Measurements from ENCODE around the gene CCL17. TPM values are rescaled to one million over a fixed set of nuclear protein-coding genes. Genes with fewer than 3 reads are reported as not detected.

CCL17 gene
- total and polyA plus RNA-seq, 7 donors, result 0.20 TPM; not detected in 6

DNA sequence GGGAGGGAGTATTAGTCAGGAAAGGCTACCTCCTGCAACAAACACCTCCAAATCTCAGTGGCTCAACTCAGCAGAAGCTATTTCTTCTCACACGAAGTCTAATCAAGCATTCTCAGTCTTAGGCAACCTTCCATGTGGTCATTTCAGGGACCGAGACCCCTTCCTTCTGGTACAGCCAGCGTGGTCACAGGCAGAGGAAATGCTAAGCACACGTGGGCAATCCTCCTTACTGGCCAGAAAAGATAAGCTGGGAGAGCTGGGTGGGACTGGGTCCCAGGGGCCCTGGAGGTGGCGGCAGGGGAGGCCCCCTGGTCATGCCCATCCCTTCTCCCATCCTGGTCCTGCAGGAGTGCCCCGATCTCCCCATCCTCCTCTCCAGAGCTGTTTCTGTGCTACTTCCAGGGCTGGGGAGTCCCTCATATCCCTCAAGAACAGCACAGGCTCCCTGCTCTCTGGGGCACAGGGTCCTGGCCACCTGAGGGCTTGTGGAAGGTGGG lies 38.0 kb upstream of the CCL17 start:
- Histone ChIP-seq H3K27me3 (ENCODE audit: insufficient read depth in 3 of 3, low read length in 2 of 3) (peaks cover 0 to 7% (median 0%) of the 10 kb centered on the region in 3 donors), H3K4me1 (no peaks in the 10 kb centered on the region), H3K9me3 (no peaks in the 10 kb centered on the region), H3K4me3 (no peak overlapping the region), H3K36me3 (ENCODE audit: insufficient read depth in 1 of 2, low read depth in 1 of 2) (no peaks in the 10 kb centered on the region), H3K27ac (no peak overlapping the region)
- DNase-seq, result no peak
- peak in 1 of 4 donors; percentile 35 for ATAC-seq
- 53 to 65% (median 58%) methylated on average over 6 of the region's 6 CpGs for WGBS, 3 donors
- TF ChIP-seq, protein P1, sequence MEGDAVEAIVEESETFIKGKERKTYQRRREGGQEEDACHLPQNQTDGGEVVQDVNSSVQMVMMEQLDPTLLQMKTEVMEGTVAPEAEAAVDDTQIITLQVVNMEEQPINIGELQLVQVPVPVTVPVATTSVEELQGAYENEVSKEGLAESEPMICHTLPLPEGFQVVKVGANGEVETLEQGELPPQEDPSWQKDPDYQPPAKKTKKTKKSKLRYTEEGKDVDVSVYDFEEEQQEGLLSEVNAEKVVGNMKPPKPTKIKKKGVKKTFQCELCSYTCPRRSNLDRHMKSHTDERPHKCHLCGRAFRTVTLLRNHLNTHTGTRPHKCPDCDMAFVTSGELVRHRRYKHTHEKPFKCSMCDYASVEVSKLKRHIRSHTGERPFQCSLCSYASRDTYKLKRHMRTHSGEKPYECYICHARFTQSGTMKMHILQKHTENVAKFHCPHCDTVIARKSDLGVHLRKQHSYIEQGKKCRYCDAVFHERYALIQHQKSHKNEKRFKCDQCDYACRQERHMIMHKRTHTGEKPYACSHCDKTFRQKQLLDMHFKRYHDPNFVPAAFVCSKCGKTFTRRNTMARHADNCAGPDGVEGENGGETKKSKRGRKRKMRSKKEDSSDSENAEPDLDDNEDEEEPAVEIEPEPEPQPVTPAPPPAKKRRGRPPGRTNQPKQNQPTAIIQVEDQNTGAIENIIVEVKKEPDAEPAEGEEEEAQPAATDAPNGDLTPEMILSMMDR (IDR thresholded peaks at IDR 0.05), result no peak
- intact Hi-C loops (cut with DNase I), result no loop called here

DNA sequence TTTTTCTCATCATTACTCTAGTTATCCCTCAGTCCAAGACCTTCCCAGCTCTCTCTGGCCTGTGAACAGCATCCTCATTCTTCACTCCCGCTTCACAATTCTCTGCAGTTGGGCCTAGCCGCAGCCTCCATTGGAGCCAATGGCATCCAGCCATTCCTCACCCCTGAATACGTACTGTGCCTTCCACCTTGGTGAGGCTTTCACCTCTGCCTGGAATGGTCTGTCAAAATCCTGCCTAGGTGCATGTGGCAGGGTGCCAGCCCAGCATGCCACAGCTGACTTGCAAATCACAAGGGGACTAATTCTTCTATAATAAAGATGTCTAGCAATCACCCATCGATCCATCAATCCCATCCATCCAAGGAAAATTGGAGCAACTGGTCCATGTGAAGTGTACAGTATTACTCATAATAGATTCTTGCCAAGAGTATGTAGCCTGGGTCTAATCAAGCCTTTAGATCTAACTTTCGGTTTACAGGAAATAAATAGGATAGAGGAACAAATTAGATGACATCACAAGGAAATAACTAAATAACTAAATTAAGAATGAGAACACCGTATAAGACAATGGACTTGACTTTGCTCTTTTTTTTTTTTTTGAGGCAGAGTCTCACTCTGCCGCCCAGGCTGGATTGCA lies 37.3 kb upstream of the CCL17 start:
- intact Hi-C loops (cut with DNase I), result no loop called here
- peak overlapping the region; percentile 36 for H3K27ac ChIP-seq

DNA sequence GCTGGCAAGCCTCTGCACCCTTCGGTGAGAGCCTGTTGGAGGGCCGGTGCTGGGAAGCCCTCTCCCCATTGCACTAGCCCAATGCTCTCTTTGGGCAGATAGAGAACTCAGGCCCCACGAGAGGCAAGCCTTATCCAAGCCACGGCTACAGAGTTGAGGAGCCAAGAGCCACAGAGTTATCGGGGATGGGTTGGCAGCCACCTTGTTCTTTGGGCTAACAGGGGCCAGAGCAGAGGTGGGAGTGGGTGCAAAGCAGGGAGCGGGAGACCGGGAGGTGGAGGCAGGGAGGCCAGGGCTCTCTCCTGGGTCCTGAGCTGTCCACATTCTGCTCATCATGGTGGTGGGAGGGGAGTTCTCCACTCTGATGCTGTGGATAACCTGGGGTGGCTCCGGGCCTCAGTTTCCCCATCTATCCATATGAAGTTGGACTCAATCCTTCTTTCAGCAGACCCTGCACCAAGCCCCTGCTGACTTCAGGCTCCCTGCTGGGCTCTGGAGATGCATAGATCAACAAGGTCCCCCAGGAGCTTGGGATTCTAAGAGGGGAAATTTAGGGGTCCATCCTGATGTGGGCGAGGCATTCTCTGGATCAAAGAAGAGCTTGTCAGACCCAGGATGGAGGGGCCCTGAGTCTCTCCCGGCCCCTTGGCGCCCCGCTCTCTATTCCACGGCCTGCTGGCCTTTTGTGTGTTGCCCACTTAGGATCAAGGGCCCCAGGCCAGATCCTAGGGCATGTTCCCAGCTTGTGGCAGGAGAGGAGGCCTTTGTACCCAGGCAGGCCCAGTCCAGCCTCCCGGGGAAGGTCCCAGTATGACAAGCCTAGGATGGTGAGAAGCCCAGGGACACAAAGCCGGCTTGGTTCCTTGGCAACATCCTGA lies 32.8 kb upstream of the CCL17 start:
- 64 to 73% (median 66%) methylated on average over 15 of the region's 15 CpGs for WGBS, 3 donors
- intact Hi-C loops (cut with DNase I), result no loop called here

More for the DNA sequence above, 37.3 kb upstream of the CCL17 start:
- Histone ChIP-seq H3K4me1 (no peaks in the 10 kb centered on the region), H3K9me3 (no peaks in the 10 kb centered on the region), H3K36me3 (ENCODE audit: insufficient read depth in 1 of 2, low read depth in 1 of 2) (no peaks in the 10 kb centered on the region), H3K4me3 (no peak overlapping the region), H3K27me3 (ENCODE audit: insufficient read depth in 3 of 3, low read length in 2 of 3) (peaks cover 0 to 7% (median 2%) of the 10 kb centered on the region in 3 donors)
- WGBS, 3 donors, result 62 to 66% (median 62%) methylated on average over 7 of the region's 7 CpGs
- peak in 3 of 4 donors; percentile 37 to 50 (median 44) for ATAC-seq
- no peak for DNase-seq
- TF ChIP-seq, protein P1 (IDR thresholded peaks at IDR 0.05), result no peak

DNA sequence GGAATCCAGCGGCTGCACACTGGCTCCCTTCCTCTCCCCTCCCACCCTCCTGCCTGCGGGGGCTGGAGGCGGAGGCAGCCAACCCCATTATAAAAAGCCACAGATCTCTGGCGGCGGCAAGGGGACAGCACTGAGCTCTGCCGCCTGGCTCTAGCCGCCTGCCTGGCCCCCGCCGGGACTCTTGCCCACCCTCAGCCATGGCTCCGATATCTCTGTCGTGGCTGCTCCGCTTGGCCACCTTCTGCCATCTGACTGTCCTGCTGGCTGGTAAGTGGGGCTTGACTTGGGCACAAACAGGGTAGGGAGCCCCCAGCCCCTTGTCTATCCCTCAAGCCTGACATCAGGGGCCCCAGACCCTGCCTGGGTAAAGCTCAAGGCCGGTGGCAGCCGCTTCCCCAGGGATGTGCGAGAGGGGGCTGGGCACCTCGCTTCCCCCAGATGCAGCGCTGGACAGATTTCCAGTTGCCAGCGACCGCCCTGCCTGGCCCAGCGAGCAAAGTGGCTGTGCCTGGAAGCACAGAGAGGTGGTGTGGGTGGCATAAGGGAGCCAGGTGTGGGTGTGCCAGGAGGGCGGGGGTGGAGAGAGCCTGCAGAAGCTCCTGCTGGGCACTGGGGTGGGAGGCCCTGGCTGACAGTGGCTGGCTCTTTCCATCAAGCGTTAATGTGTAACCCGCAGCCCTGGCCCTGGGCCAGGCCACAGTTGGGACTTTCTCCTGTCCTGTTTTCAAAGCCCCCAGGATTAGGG lies 32.0 kb upstream of the CCL17 start, which contains the start of gene CX3CL1:
Gene CX3CL1, plus strand, starts transcription at position 119 of the 745 bp plus-strand sequence. Its CDS starts 79 bp downstream, at position 198.
- no peaks in the 10 kb centered on the region for H3K4me1 ChIP-seq
- DNase-seq (peak in 1 of 2 donors; percentile 42), ATAC-seq (peak; percentile 43 to 70 (median 53))
- H3K27me3 ChIP-seq (ENCODE audit: insufficient read depth in 3 of 3, low read length in 2 of 3), result peaks cover 0 to 11% (median 5%) of the 10 kb centered on the region in 3 donors
- no peaks in the 10 kb centered on the region for H3K36me3 ChIP-seq (ENCODE audit: insufficient read depth in 1 of 2, low read depth in 1 of 2)
- peak within 1 kb of the TSS; percentile 71 for H3K27ac ChIP-seq
- TF ChIP-seq, protein P1 (IDR thresholded peaks at IDR 0.05), result no peak
- whole genome bisulfite sequencing, 3 donors, result 3 to 20% (median 12%) methylated on average over 20 to 23 of the region's 23 CpGs
- intact Hi-C loops (cut with DNase I), result no loop called here
- no peaks in the 10 kb centered on the region for H3K9me3 ChIP-seq
- H3K4me3 ChIP-seq, result peak within 1 kb of the TSS; percentile 66

More for the DNA sequence above, 32.8 kb upstream of the CCL17 start:
- Histone ChIP-seq H3K4me3 (peak overlapping the region; percentile 66), H3K4me1 (no peaks in the 10 kb centered on the region), H3K27me3 (ENCODE audit: insufficient read depth in 3 of 3, low read length in 2 of 3) (peaks cover 0 to 11% (median 2%) of the 10 kb centered on the region in 3 donors), H3K27ac (peak overlapping the region; percentile 71), H3K9me3 (no peaks in the 10 kb centered on the region), H3K36me3 (ENCODE audit: insufficient read depth in 1 of 2, low read depth in 1 of 2) (no peaks in the 10 kb centered on the region)
- DNase-seq (no peak), ATAC-seq (no peak)
- TF ChIP-seq, protein P1 (IDR thresholded peaks at IDR 0.05), result no peak

Data from psoas muscle (tissue), 8 donors.